DOHH2 (cell line): Measurements from ENCODE around the gene MC1R.
"Not testable (repeated sequence)": the region's sequence is repeated elsewhere in the genome, so short reads cannot be mapped to it uniquely, and the experiment has no call there.

Source experiments
- EZH2phosphoT487 ChIP-seq: fragments of 200-600 bp; sonication (generic); IDR thresholded peaks from 2 replicates; pipeline ENCODE4 v1.6.1; 2017; ENCODE audit warnings: borderline replicate concordance, mild to moderate bottlenecking, antibody characterized with exemption, low read length, moderate library complexity, mixed read lengths
- TF ChIP-seq, protein P1 (sequence below): fragments of 200-600 bp; sonication (generic); IDR thresholded peaks from one replicate; pipeline ENCODE4 v1.5.1; 2014; ENCODE audit warnings: antibody characterized with exemption, mild to moderate bottlenecking, low read depth, low read length; ENCODE audit not compliant: poor library complexity, severe bottlenecking

DNA sequence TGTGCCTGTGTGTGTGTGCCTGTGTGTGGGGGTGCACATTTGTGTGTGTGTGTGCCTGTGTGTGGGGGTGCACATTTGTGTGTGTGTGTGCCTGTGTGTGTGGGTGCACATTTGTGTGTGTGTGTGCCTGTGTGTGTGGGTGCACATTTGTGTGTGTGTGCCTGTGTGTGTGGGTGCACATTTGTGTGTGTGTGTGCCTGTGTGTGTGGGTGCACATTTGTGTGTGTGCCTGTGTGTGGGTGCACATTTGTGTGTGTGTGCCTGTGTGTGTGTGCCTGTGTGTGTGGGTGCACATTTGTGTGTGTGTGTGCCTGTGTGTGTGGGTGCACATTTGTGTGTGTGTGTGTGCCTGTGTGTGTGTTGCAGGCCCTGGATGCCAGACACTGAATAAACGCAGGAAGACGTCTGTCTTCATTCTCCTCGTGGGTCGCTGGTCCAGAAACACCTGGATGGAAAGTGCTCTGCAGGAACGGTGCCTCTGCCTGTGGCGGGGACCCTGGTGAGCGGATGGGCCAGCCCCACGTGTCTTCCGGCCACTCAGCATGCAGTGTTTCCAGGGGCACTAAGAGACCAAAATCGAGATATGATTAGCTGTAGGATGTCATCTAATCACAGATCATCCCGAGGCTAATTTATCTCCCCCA, 3.9 kb upstream of the MC1R start:
- TF ChIP-seq, protein P1, sequence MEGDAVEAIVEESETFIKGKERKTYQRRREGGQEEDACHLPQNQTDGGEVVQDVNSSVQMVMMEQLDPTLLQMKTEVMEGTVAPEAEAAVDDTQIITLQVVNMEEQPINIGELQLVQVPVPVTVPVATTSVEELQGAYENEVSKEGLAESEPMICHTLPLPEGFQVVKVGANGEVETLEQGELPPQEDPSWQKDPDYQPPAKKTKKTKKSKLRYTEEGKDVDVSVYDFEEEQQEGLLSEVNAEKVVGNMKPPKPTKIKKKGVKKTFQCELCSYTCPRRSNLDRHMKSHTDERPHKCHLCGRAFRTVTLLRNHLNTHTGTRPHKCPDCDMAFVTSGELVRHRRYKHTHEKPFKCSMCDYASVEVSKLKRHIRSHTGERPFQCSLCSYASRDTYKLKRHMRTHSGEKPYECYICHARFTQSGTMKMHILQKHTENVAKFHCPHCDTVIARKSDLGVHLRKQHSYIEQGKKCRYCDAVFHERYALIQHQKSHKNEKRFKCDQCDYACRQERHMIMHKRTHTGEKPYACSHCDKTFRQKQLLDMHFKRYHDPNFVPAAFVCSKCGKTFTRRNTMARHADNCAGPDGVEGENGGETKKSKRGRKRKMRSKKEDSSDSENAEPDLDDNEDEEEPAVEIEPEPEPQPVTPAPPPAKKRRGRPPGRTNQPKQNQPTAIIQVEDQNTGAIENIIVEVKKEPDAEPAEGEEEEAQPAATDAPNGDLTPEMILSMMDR: not testable (repeated sequence)
- not testable (repeated sequence) for TF ChIP-seq EZH2phosphoT487
